G401 (cell line): ENCODE results near the gene ARAF. TPM values are rescaled to one million over a fixed set of nuclear protein-coding genes. Genes with fewer than 3 reads are reported as not detected.

Source experiments
- DNase-seq: peaks from one replicate; pipeline ENCODE4 v3.0.0-alpha.2; 2015; ENCODE audit warnings: low spot score
- in situ Hi-C: cut with HindIII; loops from 2 replicates; pipeline ENCODE4 v1.10.0; 2016; ENCODE audit warnings: low sequenced_read_pairs, mixed read lengths
- total RNA-seq: library from RNA; depleted of rRNA; stranded (reverse); fragments of >200 nt; shearing (Covaris generic); gene quantifications from 2 replicates; pipeline ENCODE4 v1.2.3, GENCODE V29; 2014

Gene ARAF
- total RNA-seq, 1 experiment from 2014 or later = 8.2 TPM

- in situ Hi-C loops = no loop called here
- DNase-seq = peak; percentile 56
Measured at GRCh38 chrX:47562615-47563243, 1.7 kb downstream of the ARAF start.

- no peak for DNase-seq
- in situ Hi-C loops = no loop called here
Measured at GRCh38 chrX:47563801-47564315, 2.9 kb downstream of the ARAF start.

- no peak for DNase-seq
- in situ Hi-C loops = no loop called here
Measured at GRCh38 chrX:47564438-47565085, 3.6 kb downstream of the ARAF start.

- in situ Hi-C loops = no loop called here
- DNase-seq = no peak
Measured at GRCh38 chrX:47566841-47567240, 5.8 kb downstream of the ARAF start.

GRCh38 chrX:47568656-47569295 lies 7.8 kb downstream of the ARAF start:
- in situ Hi-C loops = no loop called here
- DNase-seq = no peak

- in situ Hi-C loops = no loop called here
- no peak for DNase-seq
Measured at GRCh38 chrX:47570794-47571193, 9.8 kb downstream of the ARAF start.

GRCh38 chrX:47571215-47571614 lies 10.2 kb downstream of the ARAF start:
- in situ Hi-C loops = no loop called here
- DNase-seq = no peak

- DNase-seq = no peak
- in situ Hi-C loops = no loop called here
Measured at GRCh38 chrX:47571896-47572295, 10.9 kb downstream of the ARAF start.

- DNase-seq = no peak
- in situ Hi-C loops = no loop called here
Measured at GRCh38 chrX:47572773-47573340, 11.9 kb downstream of the ARAF start.

GRCh38 chrX:47573341-47574075 lies 12.5 kb downstream of the ARAF start:
- no peak for DNase-seq
- in situ Hi-C loops = no loop called here

GRCh38 chrX:47574076-47574546 lies 13.1 kb downstream of the ARAF start:
- in situ Hi-C loops = no loop called here
- no peak for DNase-seq

- DNase-seq = no peak
- in situ Hi-C loops = no loop called here
Measured at GRCh38 chrX:47574547-47575301, 13.7 kb downstream of the ARAF start.

GRCh38 chrX:47576021-47576898 lies 15.3 kb downstream of the ARAF start:
- DNase-seq = no peak
- in situ Hi-C loops = no loop called here

- in situ Hi-C loops = no loop called here
- no peak for DNase-seq
Measured at GRCh38 chrX:47577424-47577823, 16.4 kb downstream of the ARAF start.

GRCh38 chrX:47577901-47578300 lies 16.9 kb downstream of the ARAF start:
- in situ Hi-C loops = no loop called here
- no peak for DNase-seq

GRCh38 chrX:47578692-47579091 lies 17.7 kb downstream of the ARAF start:
- in situ Hi-C loops = no loop called here
- DNase-seq = no peak

- no peak for DNase-seq
- in situ Hi-C loops = no loop called here
Measured at GRCh38 chrX:47579537-47579936, 18.5 kb downstream of the ARAF start.
